ENCODE measurements around the gene DNAH11. TPM values are rescaled to one million over a fixed set of nuclear protein-coding genes. Genes with fewer than 3 reads are reported as not detected.

DNAH11 gene
- total RNA-seq, 1 donor from 2014 or later, result 0.13 TPM

DNA sequence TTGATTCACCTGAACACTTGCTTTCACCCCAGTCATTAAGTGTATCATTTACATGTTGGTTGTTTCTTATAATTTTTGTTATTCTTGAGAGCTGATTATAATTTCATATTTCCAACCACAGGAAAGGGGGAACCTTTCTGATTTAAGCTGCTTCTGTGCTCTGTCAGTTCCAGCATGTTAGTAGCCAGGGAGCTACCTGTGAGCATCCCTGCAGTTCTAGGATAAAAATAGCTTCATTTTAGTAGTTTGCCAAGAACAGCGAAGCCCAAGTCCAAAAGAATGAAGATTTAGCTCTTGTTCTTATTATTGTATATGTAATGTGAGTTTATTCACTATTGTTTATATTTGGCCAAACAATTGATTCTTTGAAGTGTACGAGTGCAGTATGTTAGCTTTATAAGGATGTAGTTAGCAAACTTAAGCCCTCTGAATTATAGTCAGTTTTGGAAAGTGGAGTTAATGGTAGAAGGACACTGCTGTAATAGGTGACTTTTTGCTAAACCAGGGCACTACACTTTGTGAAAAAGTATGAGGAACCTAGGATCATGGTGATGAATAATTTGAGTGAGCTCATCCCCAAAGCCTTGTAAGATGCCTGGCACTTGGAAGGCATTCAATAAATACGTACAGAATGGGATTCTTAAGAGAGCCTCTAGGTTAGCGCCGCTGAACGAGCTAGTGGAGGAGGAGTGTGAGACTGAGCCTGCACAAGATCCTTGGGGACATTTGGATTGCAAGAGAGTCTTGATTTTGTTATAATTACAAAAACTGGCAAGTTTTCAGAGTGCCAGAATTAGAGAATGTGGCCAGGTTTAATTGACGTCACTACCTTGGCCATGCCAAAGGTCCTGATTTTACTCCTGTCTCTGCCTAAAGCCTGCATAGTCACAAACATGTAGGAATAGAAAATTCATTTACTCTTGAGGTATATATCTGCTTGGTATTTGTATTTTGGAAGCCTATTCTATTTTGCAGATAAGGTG, 29.8 kb downstream of the DNAH11 start:
- Mint-ChIP-seq H3K4me1 (no peaks in the 10 kb centered on the region), H3K27me3 (ENCODE audit: insufficient read depth, low read depth) (peaks cover 4% of the 10 kb centered on the region), H3K4me3 (no peak overlapping the region), H3K27ac (no peak overlapping the region), H3K36me3 (no peaks in the 10 kb centered on the region), H3K9me3 (peaks cover 2% of the 10 kb centered on the region)
- Histone ChIP-seq H4K20me1 (ENCODE audit: low read depth) (no peaks in the 10 kb centered on the region), H3K27ac (no peak overlapping the region), H3K27me3 (no peaks in the 10 kb centered on the region), H2AFZ (replicated peaks) (no peak overlapping the region), H3F3A (ENCODE audit: low read depth) (no peaks in the 10 kb centered on the region), H3K79me2 (ENCODE audit: low read depth) (no peaks in the 10 kb centered on the region), H3K4me2 (no peak overlapping the region), H3K9ac (no peak overlapping the region), H3K4me3 (no peak overlapping the region), H3K9me3 (ENCODE audit: low read depth) (no peaks in the 10 kb centered on the region), H3K36me3 (no peaks in the 10 kb centered on the region), H3K4me1 (no peaks in the 10 kb centered on the region)
- TF ChIP-seq EZH2 (IDR thresholded peaks at IDR 0.05) (no peak), EZH2phosphoT487 (IDR thresholded peaks at IDR 0.05) (no peak), CTCF (IDR thresholded peaks at IDR 0.05) (no peak)
- DNase-seq (ENCODE audit: low spot score), result no peak

DNA sequence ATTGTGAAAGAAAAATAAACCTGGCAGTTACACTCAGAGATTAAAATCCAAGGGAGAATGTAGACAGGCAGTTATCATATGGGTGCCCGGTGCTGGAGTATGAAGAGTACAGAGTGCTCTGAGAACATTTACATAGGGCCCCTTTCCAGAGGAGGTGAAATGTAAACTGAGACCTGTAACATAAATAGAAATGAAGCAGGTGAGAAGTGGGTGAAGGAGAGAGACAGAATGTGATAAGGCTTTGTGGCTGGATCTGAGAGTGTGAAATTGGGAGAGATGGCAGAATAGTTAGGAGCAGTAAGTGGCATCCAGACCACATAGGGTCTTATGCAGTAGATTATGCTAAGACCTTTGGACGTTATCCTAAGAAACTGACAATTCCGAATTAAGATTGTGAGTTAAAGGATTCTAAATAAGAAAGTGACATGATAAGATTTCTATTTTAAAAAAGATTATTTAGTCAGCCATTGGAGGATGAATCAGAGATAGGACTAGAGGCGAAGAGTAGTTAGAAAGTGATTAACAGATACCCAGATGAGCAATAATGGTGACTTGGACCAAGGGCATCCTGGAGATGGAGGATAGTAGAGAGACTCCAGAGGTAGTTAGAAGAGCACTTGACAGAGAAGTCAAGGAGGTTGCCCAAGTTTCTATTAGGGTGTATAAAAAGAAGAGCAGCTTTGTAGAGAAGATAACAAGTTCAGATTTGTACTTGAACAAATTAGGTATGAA, 36.7 kb downstream of the DNAH11 start:
- no peak overlapping the region for H3K27ac ChIP-seq
- TF ChIP-seq EZH2 (IDR thresholded peaks at IDR 0.05) (no peak), EZH2phosphoT487 (IDR thresholded peaks at IDR 0.05) (no peak), CTCF (IDR thresholded peaks at IDR 0.05) (no peak)
- no peaks in the 10 kb centered on the region for H3F3A ChIP-seq (ENCODE audit: low read depth)
- H3K4me1 Mint-ChIP-seq, result no peaks in the 10 kb centered on the region
- DNase-seq (ENCODE audit: low spot score), result no peak
- no peaks in the 10 kb centered on the region for H3K79me2 ChIP-seq (ENCODE audit: low read depth)
- H2AFZ ChIP-seq (replicated peaks), result no peak overlapping the region
- H3K4me2 ChIP-seq, result no peak overlapping the region
- H3K9ac ChIP-seq, result no peak overlapping the region
- H3K27ac Mint-ChIP-seq, result no peak overlapping the region
- peaks cover 7% of the 10 kb centered on the region for H3K27me3 Mint-ChIP-seq (ENCODE audit: insufficient read depth, low read depth)
- H3K36me3 ChIP-seq, result no peaks in the 10 kb centered on the region
- no peaks in the 10 kb centered on the region for H4K20me1 ChIP-seq (ENCODE audit: low read depth)
- peaks cover 15% of the 10 kb centered on the region for H3K9me3 Mint-ChIP-seq
- no peak overlapping the region for H3K4me3 ChIP-seq
- no peak overlapping the region for H3K4me3 Mint-ChIP-seq
- no peaks in the 10 kb centered on the region for H3K9me3 ChIP-seq (ENCODE audit: low read depth)
- no peaks in the 10 kb centered on the region for H3K4me1 ChIP-seq
- H3K36me3 Mint-ChIP-seq, result peaks cover 3% of the 10 kb centered on the region
- no peaks in the 10 kb centered on the region for H3K27me3 ChIP-seq

GRCh38 chr7:21580073-21580521, 37.3 kb downstream of the DNAH11 start:
- H3K27ac Mint-ChIP-seq, result no peak overlapping the region
- H3K9me3 Mint-ChIP-seq, result peaks cover 15% of the 10 kb centered on the region
- TF ChIP-seq EZH2 (IDR thresholded peaks at IDR 0.05) (no peak), EZH2phosphoT487 (IDR thresholded peaks at IDR 0.05) (no peak), CTCF (IDR thresholded peaks at IDR 0.05) (no peak)
- Histone ChIP-seq H3K4me1 (no peaks in the 10 kb centered on the region), H3K27me3 (no peaks in the 10 kb centered on the region), H3K9ac (no peak overlapping the region), H3K79me2 (ENCODE audit: low read depth) (no peaks in the 10 kb centered on the region), H3F3A (ENCODE audit: low read depth) (no peaks in the 10 kb centered on the region), H3K4me3 (no peak overlapping the region), H2AFZ (replicated peaks) (no peak overlapping the region), H3K4me2 (no peak overlapping the region), H3K9me3 (ENCODE audit: low read depth) (no peaks in the 10 kb centered on the region), H3K27ac (no peak overlapping the region), H3K36me3 (no peaks in the 10 kb centered on the region), H4K20me1 (ENCODE audit: low read depth) (no peaks in the 10 kb centered on the region)
- no peak overlapping the region for H3K4me3 Mint-ChIP-seq
- H3K36me3 Mint-ChIP-seq, result peaks cover 3% of the 10 kb centered on the region
- no peaks in the 10 kb centered on the region for H3K4me1 Mint-ChIP-seq
- H3K27me3 Mint-ChIP-seq (ENCODE audit: insufficient read depth, low read depth), result peaks cover 7% of the 10 kb centered on the region
- DNase-seq (ENCODE audit: low spot score), result no peak

All from neural progenitor cell (in vitro differentiated cells).